ENCODE measurements around the gene SF3B4.
"Not testable (repeated sequence)": the region's sequence is repeated elsewhere in the genome, so short reads cannot be mapped to it uniquely, and the experiment has no call there.

Gene SF3B4

GRCh38 chr1:149887456-149888246 is 40.0 kb downstream of the SF3B4 start:
- DNase-seq = peak; percentile 99

- DNase-seq = not testable (repeated sequence)
Measured at GRCh38 chr1:149887196-149887455, 40.5 kb downstream of the SF3B4 start.

GRCh38 chr1:149886396-149887195 is 41.0 kb downstream of the SF3B4 start:
- DNase-seq = peak; percentile 99

- DNase-seq = not testable (repeated sequence)
Measured at GRCh38 chr1:149886121-149886395, 41.5 kb downstream of the SF3B4 start.

- DNase-seq = peak; percentile 87
Measured at GRCh38 chr1:149885339-149886120, 42.1 kb downstream of the SF3B4 start.

- DNase-seq = peak; percentile 87
Measured at GRCh38 chr1:149884433-149885338, 42.9 kb downstream of the SF3B4 start.

GRCh38 chr1:149883598-149884247 is 43.9 kb downstream of the SF3B4 start:
- no peak for DNase-seq

- no peak for DNase-seq
Measured at GRCh38 chr1:149881876-149882275, 45.7 kb downstream of the SF3B4 start.

GRCh38 chr1:149879556-149879955 is 48.0 kb downstream of the SF3B4 start:
- DNase-seq = no peak

GRCh38 chr1:149877211-149877946 is 50.2 kb downstream of the SF3B4 start:
- no peak for DNase-seq
